OCI-LY3 (cell line): Measurements from ENCODE around the gene SPATC1L.

Source experiments
- EZH2phosphoT487 ChIP-seq: fragments of 200-600 bp; shearing (Covaris generic); IDR thresholded peaks from 2 replicates; pipeline ENCODE4 v1.6.1; 2018; ENCODE audit warnings: antibody characterized with exemption, mixed run types, low read depth
- TF ChIP-seq, protein P1 (sequence below): fragments of 200-600, 300-600 bp; sonication (generic); IDR thresholded peaks from 2 replicates; pipeline ENCODE4 v1.5.1; 2014; ENCODE audit warnings: antibody characterized with exemption, low read length, low read depth

DNA sequence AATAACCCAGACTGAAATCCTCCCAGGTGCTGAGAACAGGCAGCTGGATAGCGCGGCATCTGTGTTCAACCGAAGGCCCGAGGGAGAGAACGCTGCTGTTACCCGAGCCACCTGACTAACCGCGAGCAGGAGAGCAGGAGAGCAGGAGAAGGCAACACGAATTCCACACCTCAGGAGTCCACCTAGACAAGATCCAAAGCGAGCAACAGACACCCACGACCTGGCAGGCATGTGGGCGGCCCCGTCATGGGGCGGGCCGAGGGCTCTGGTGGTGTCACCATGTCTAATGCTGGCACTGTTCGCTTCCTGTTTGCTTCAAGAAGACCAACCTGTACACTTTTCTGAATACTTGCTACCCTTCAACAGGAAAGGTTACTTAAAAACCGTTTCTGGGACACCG, 20.9 kb upstream of the SPATC1L start:
- TF ChIP-seq, protein P1, sequence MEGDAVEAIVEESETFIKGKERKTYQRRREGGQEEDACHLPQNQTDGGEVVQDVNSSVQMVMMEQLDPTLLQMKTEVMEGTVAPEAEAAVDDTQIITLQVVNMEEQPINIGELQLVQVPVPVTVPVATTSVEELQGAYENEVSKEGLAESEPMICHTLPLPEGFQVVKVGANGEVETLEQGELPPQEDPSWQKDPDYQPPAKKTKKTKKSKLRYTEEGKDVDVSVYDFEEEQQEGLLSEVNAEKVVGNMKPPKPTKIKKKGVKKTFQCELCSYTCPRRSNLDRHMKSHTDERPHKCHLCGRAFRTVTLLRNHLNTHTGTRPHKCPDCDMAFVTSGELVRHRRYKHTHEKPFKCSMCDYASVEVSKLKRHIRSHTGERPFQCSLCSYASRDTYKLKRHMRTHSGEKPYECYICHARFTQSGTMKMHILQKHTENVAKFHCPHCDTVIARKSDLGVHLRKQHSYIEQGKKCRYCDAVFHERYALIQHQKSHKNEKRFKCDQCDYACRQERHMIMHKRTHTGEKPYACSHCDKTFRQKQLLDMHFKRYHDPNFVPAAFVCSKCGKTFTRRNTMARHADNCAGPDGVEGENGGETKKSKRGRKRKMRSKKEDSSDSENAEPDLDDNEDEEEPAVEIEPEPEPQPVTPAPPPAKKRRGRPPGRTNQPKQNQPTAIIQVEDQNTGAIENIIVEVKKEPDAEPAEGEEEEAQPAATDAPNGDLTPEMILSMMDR = no peak
- no peak for TF ChIP-seq EZH2phosphoT487
